GM19455 (cell line): ENCODE data around the gene FAIM2.

Experiments used
- ATAC-seq: cut with Tn5 transposase; IDR thresholded peaks from one replicate; pipeline ENCODE4 v1.9.1; 2021; ENCODE audit not compliant: unreplicated experiment

FAIM2 gene

GRCh38 chr12:49903700-49904423, at the start of gene FAIM2:
TSS of gene FAIM2 (minus strand) at chr12:49903900. CDS start at chr12:49903792, 108 bp downstream.
- no peak for ATAC-seq

GRCh38 chr12:49953151-49953550, 49.5 kb upstream of the FAIM2 start:
- ATAC-seq, result no peak

DNA sequence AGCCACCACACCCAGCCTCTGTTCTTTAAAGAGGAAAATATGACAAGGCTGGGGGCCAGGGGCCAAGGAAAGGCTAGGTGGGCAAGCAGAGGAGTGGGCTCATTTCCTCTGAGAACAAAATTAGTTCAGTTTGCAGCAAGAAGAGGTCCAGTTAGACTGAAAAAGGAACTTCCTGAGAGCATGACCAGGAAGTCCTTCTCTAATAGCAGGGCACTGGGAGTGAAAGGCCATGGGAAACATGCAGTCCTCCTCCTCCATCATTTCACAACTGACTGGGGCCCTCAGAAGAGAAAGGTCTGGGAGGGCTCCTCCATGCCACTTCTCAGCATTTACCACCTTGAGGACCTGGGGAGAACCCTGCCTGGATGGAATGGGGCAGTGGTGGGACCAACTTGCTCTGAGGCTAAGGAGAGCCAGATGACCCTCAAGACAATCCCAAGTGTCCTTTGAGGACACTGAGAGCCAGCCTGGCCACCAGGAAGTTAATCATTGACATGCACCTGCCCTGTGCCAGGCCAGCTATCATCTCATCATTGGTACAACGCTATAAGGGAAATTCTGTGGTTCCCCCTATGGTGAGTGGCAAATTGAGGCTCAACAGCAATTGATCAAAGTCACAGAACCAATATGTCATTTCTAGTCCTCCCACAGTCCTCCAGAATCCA, 48.8 kb upstream of the FAIM2 start:
- ATAC-seq, result no peak

DNA sequence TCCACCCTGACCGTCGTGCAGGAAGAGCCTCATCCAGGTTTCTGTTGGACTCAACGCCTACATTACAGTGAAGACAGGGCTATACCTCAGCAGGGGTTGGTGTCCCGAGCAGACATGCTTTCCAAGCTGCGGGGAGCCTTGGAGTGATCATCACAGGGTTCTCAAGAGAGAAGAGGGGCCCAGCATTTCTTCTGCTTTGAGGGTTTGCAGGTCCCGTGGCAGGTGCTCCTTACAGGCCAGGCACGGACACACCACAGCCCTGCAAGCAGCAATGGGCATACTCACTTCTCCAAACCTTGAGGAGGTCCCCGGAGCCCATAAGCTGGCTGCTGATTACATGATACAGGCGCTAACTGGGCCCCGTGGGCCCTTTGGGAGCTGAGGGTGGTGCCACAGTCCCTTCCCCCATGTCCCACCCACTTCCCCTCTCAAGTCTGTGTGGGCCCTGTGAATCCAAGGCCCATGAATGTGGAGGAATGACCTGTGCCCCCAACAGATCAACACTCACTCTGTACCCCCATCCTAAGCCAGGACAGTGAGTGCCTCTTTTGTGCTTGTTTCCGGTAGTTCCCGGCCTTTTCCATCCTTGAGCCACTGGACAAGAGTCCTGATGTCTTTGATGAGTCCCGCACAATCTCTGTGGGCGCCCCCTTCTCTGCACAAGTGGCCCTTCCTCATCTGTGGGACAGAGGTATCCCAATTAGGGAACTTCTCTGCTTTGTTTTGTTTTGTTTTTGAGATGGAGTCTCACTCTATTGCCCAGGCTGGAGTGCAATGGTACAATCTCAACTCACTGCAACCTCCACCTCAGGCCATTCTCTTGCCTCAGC, 47.9 kb upstream of the FAIM2 start:
- ATAC-seq, result no peak

- no peak for ATAC-seq
Observed at GRCh38 chr12:49950273-49951251, 46.9 kb upstream of the FAIM2 start, which contains the start of gene AQP2. TSS of gene AQP2 (plus strand) at chr12:49950737. CDS start at chr12:49950831, 94 bp downstream.

- no peak for ATAC-seq
Observed at GRCh38 chr12:49949866-49950265, 46.2 kb upstream of the FAIM2 start.

- ATAC-seq, result no peak
Observed at GRCh38 chr12:49948866-49949845, 45.5 kb upstream of the FAIM2 start.

- no peak for ATAC-seq
Observed at GRCh38 chr12:49947593-49948226, 44.0 kb upstream of the FAIM2 start.

DNA sequence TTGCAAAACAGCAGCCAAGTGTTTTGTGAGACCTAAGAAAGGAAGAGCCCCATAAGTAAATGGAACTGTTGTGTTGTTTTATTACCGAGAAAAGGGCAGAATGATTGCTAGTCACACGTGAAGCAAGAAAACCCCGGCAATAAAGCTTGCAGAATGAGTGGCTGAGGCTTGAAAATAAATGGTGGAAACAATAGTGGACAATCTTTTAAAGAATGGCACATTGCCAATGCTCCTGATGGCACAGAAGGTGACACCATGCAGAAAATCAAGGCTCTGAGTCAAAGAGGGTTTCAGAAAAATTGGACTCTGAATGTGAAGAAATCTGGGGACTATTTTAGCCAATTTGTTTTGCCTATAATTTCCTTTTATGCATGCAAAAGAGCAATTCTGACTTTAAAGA, 42.8 kb upstream of the FAIM2 start:
- ATAC-seq, result no peak

GRCh38 chr12:49946086-49946485, 42.4 kb upstream of the FAIM2 start:
- no peak for ATAC-seq

GRCh38 chr12:49945394-49946080, 41.8 kb upstream of the FAIM2 start:
- peak; percentile 66 for ATAC-seq

DNA sequence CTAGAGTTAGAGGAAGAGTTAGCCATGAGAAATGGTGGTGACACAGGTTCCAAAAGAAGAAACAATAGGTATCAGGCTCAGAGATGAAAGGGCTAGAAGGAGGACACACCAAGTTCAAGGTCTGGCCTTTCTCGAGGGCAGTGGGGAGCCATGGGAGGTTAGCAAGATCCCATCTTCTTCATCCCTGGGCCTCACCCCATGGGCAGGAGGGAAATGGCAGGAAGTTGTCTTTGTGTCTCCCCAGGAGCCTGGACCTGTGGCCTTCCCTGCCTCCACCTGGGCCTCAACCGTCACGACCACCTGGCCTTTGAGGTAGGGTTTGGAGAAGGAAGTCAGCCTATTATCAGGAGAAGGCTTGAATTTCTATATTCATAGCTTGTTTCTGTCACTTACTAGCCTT, 41.0 kb upstream of the FAIM2 start:
- no peak for ATAC-seq

- ATAC-seq, result no peak
Observed at GRCh38 chr12:49944046-49944445, 40.3 kb upstream of the FAIM2 start.

DNA sequence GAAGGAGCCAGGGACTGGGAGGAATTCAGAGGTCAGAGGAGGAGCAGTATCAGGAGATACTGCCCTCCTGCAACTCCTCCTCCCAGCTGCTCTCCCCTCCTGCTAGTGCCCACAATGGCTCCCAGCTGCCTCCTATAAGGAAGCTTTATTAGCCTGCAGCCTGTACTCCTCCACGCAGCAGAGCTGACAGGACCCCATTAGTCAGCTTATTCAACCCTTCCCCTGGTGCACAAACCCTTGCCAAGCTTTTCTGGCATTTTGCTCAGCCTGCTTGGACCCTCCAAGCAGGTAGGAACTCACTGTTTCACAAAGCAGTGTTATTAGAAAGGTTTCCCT, 39.9 kb upstream of the FAIM2 start:
- ATAC-seq, result no peak

DNA sequence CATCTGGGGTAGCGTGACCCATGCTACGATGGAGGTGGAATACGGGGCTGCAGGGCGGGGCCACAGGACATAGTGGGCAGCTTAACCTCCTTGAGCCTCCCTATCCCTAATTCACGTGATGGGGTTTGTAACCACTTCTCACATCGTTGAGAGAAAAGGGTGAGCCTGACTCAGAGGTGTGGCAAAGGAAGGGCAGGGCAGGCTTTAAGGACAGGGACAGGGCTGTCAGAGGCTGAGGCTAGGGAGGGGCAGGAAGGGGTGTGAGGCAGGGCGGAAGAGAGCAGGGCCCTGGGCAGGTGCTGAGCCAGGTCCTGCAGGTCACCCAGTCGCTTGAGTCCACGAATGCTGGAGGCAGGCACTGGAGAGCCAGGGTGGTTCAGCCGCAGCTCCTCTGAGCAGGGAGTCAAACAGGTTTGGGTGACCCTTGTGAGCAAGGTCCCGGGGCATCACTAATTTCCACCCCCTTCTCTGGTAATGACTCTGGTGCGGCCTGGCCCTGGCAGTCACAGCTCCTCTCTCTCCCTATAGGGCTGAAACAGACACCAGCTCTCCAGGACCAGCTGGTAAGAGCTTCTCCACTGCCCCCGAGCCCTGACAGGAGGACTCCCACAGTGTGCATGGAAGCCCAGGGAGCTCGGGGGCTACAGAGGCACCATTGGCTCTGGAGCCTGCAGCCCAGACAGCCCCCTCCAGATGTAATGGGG, 39.4 kb upstream of the FAIM2 start:
- ATAC-seq, result no peak

GRCh38 chr12:49942512-49942893, 38.8 kb upstream of the FAIM2 start:
- ATAC-seq, result no peak

GRCh38 chr12:49941556-49942511, 38.1 kb upstream of the FAIM2 start:
- no peak for ATAC-seq
